HCT116 (cell line): ENCODE results near the gene CERKL. TPM values are rescaled to one million over a fixed set of nuclear protein-coding genes. Genes with fewer than 3 reads are reported as not detected.
A peak's percentile ranks its signal among the peaks of the same experiment; 100 is the strongest.

ENCODE experiments used
- ATAC-seq: fragments of 200-7000 bp; cut with Tn5 transposase; 2 replicates; pipeline ENCODE4 v1.9.1; 2020; ENCODE audit warnings: mild to moderate bottlenecking, moderate library complexity
- BruUV-seq: library from RNA; stranded (reverse); fragments of 400-500 nt; replicated peaks from 2 replicates; lab custom pipeline; 2021; lab: Mats Ljungman, UMichigan
- CTCF ChIA-PET: fragments of 300-600 bp; sonication (Branson Sonifier 250); formaldehyde crosslinking; loops from one replicate; lab custom pipeline; 2021; ENCODE audit warnings: antibody characterized with exemption; lab: Charles Lee
- POLR2A ChIA-PET: fragments of 300-600, 350-600 bp; sonication (Branson Sonifier 250); formaldehyde crosslinking; loops from one replicate; lab custom pipeline; 2021; ENCODE audit warnings: antibody characterized with exemption; lab: Charles Lee
- RAD21 ChIA-PET, 2 experiments: fragments of 300-600 bp; sonication (Branson Sonifier 250); formaldehyde crosslinking; loops; one replicate each; lab custom pipeline; 2023; ENCODE audit warnings: low total read pairs in 2 of 2; ENCODE audit not compliant: uncharacterized antibody in 2 of 2, unreplicated experiment in 2 of 2, low non-redundant PET in 1 of 2; lab: Charles Lee
- DNase-seq: peaks from one replicate; pipeline ENCODE4 v3.0.0-alpha.2; 2010; ENCODE audit warnings: low read depth, low spot score
- H2AFZ ChIP-seq: fragments of 200-600 bp; shearing (Covaris generic), sonication (generic); 2 replicates; pipeline ENCODE4 v1.6.1; 2017; ENCODE audit warnings: low read depth, mixed run types, mixed read lengths, antibody characterized with exemption, low read length; ENCODE audit not compliant: poor library complexity, severe bottlenecking
- H3K27ac ChIP-seq: 2 replicates; pipeline ENCODE4 v1.5.1; 2012; ENCODE audit warnings: low read depth, low read length
- H3K27me3 ChIP-seq: fragments of 200-600 bp; sonication (generic); 2 replicates; pipeline ENCODE4 v1.6.1; 2016; ENCODE audit warnings: mixed run types, low read length, mixed read lengths; ENCODE audit not compliant: insufficient read depth
- H3K36me3 ChIP-seq, 2 experiments: fragments of 200-500 bp in 1 of 2; fragments of 200-600 bp in 1 of 2; sonication (Bioruptor generic) in 1 of 2; sonication (generic) in 1 of 2; 2 replicates each; pipeline versions ENCODE4 v1.5.1 to v1.6.1; 2014 to 2016; ENCODE audit warnings: low read length in 2 of 2, inconsistent platforms in 1 of 2, mixed read lengths in 1 of 2, mixed run types in 1 of 2; ENCODE audit not compliant: insufficient read depth in 2 of 2, control insufficient read depth in 1 of 2
- H3K4me1 ChIP-seq, 2 experiments: fragments of 200-600 bp in 1 of 2; sonication (generic) in 1 of 2; 2 replicates each; pipeline versions ENCODE4 v1.5.1 to v1.6.1; 2012 to 2017; ENCODE audit warnings: low read length in 2 of 2, inconsistent platforms in 1 of 2, mild to moderate bottlenecking in 1 of 2, mixed read lengths in 1 of 2, mixed run types in 1 of 2, moderate library complexity in 1 of 2; ENCODE audit not compliant: insufficient read depth in 2 of 2, control insufficient read depth in 1 of 2
- H3K4me2 ChIP-seq: fragments of 200-600 bp; sonication (generic); 2 replicates; pipeline ENCODE4 v1.6.1; 2017; ENCODE audit warnings: mixed run types, low read length, mixed read lengths
- H3K4me3 ChIP-seq, 2 experiments: fragments of 200-600 bp in 1 of 2; sonication (generic) in 1 of 2; replicated peaks in 1 of 2; 2 replicates each; pipeline ENCODE4 v1.5.1; 2011 to 2016; ENCODE audit warnings: low read length in 2 of 2, control low read depth in 1 of 2, low read depth in 1 of 2, mild to moderate bottlenecking in 1 of 2, mixed read lengths in 1 of 2, mixed run types in 1 of 2
- H3K79me2 ChIP-seq: fragments of 200-600 bp; sonication (generic); 2 replicates; pipeline ENCODE4 v1.6.1; 2017; ENCODE audit warnings: mild to moderate bottlenecking, mixed run types, low read length, moderate library complexity, mixed read lengths; ENCODE audit not compliant: insufficient read depth
- H3K9ac ChIP-seq: fragments of 200-600 bp; sonication (generic); 2 replicates; pipeline ENCODE4 v1.6.1; 2016; ENCODE audit warnings: low read length, mixed read lengths
- H3K9me2 ChIP-seq: fragments of 200-600 bp; sonication (generic), shearing (Covaris generic); 2 replicates; pipeline ENCODE4 v1.6.1; 2017; ENCODE audit warnings: mixed run types, mild to moderate bottlenecking, moderate library complexity; ENCODE audit not compliant: insufficient read depth
- H3K9me3 ChIP-seq, 2 experiments: fragments of 200-500 bp in 1 of 2; fragments of 200-600 bp in 1 of 2; sonication (Bioruptor generic) in 1 of 2; sonication (generic) in 1 of 2; 2 replicates each; pipeline ENCODE4 v1.6.1; 2014 to 2017; ENCODE audit warnings: low read length in 2 of 2, mixed read lengths in 2 of 2, inconsistent platforms in 1 of 2, low read depth in 1 of 2, mild to moderate bottlenecking in 1 of 2, mixed run types in 1 of 2, moderate library complexity in 1 of 2; ENCODE audit not compliant: control insufficient read depth in 1 of 2, insufficient read depth in 1 of 2
- H4K20me1 ChIP-seq: fragments of 200-600 bp; sonication (generic), shearing (Covaris generic); 2 replicates; pipeline ENCODE4 v1.6.1; 2017; ENCODE audit warnings: mixed run types, mild to moderate bottlenecking, moderate library complexity; ENCODE audit not compliant: insufficient read depth
- ELF1 ChIP-seq: IDR thresholded peaks from 2 replicates; pipeline ENCODE4 v1.6.1; 2012; ENCODE audit warnings: low read depth, borderline replicate concordance
- EZH2phosphoT487 ChIP-seq: fragments of 200-600 bp; IDR thresholded peaks from 2 replicates; pipeline ENCODE4 v1.6.1; 2018; ENCODE audit warnings: antibody characterized with exemption, borderline replicate concordance
- MAX ChIP-seq: IDR thresholded peaks from 2 replicates; pipeline ENCODE4 v1.6.1; 2012
- POLR2A ChIP-seq: IDR thresholded peaks from 2 replicates; pipeline ENCODE4 v1.7.0; 2011; ENCODE audit warnings: borderline replicate concordance; ENCODE audit not compliant: insufficient read depth, insufficient read length; ENCODE audit errors: extremely low read depth
- POLR2AphosphoS5 ChIP-seq: IDR thresholded peaks from 2 replicates; pipeline ENCODE4 v1.6.1; 2011; ENCODE audit warnings: mild to moderate bottlenecking, low read depth, low read length, moderate library complexity
- SIN3A ChIP-seq: IDR thresholded peaks from 2 replicates; pipeline ENCODE4 v1.6.1; 2012; ENCODE audit warnings: low read depth
- intact Hi-C: fragments of 100-400 bp; cut with micrococcal nuclease; formaldehyde crosslinking; loops from 2 replicates; pipeline ENCODE4 v1.10.0; 2022
- total RNA-seq: library from RNA; stranded (reverse); gene quantifications from one replicate; pipeline ENCODE4 v1.2.1, GENCODE V29; 2021; ENCODE audit not compliant: unreplicated experiment

The CERKL gene
- total RNA-seq, 1 experiment from 2014 or later = 0.66 TPM

GRCh38 chr2:181657379-181657778 is 474 bp upstream of the CERKL start:
- BruUV-seq = no TSS peak
- Histone ChIP-seq H3K36me3 (no peaks in the 10 kb centered on the region), H3K27ac (no peak overlapping the region), H4K20me1 (no peaks in the 10 kb centered on the region), H3K4me2 (0 out of 2 replicates have a peak overlapping the region, but pooled peaks have one; percentile 75), H3K9me3 (no peaks in the 10 kb centered on the region), H3K9me2 (no peaks in the 10 kb centered on the region), H3K9ac (no peak overlapping the region), H3K27me3 (no peaks in the 10 kb centered on the region), H3K4me1 (peaks cover 3 to 7% of the 10 kb centered on the region in 2 experiments; a peak in 2 of 4 replicates), H3K79me2 (no peaks in the 10 kb centered on the region), H2AFZ (no peak overlapping the region), H3K4me3 (no peak overlapping the region; a peak in 1 of 4 replicates)
- intact Hi-C loops = no loop called here
- DNase-seq (no peak), ATAC-seq (no peak)
- POLR2A ChIA-PET = no interaction called here
- CTCF ChIA-PET = no interaction called here
- RAD21 ChIA-PET = no interaction called here
- TF ChIP-seq ELF1 = no peak
- TF ChIP-seq EZH2phosphoT487 = no peak
- TF ChIP-seq MAX = no peak
- TF ChIP-seq POLR2A = no peak
- no peak for TF ChIP-seq SIN3A
- TF ChIP-seq POLR2AphosphoS5 = no peak

GRCh38 chr2:181655519-181655918 is 1.4 kb downstream of the CERKL start:
- no peaks in the 10 kb centered on the region for H3K79me2 ChIP-seq
- no peaks in the 10 kb centered on the region for H3K36me3 ChIP-seq
- DNase-seq (no peak), ATAC-seq (no peak)
- no peak overlapping the region for H2AFZ ChIP-seq
- no TSS peak for BruUV-seq
- no peak overlapping the region for H3K4me3 ChIP-seq
- peak overlapping the region; percentile 75; the same call in 1 of the 2 replicates for H3K4me2 ChIP-seq
- no peaks in the 10 kb centered on the region for H3K9me3 ChIP-seq
- CTCF ChIA-PET = no interaction called here
- no peak overlapping the region for H3K9ac ChIP-seq
- RAD21 ChIA-PET = no interaction called here
- intact Hi-C loops = no loop called here
- H3K27ac ChIP-seq = no peak overlapping the region
- H3K4me1 ChIP-seq = peaks cover 3 to 7% of the 10 kb centered on the region in 2 experiments; a peak in 2 of 4 replicates
- POLR2A ChIA-PET = no interaction called here
- no peak for TF ChIP-seq ELF1
- TF ChIP-seq, all 23 proteins: peak for 0
- Histone ChIP-seq H4K20me1 (no peaks in the 10 kb centered on the region), H3K27me3 (no peaks in the 10 kb centered on the region), H3K9me2 (no peaks in the 10 kb centered on the region)
